ENCODE measurements around the gene RPL26.

RPL26 gene

GRCh38 chr17:8345951-8346665, 36.9 kb downstream of the RPL26 start:
- Histone ChIP-seq H3K9ac (ENCODE audit: low read length) (no peak overlapping the region), H3K9me3 (ENCODE audit: insufficient read depth, low read length) (no peaks in the 10 kb centered on the region), H3K36me3 (replicated peaks; ENCODE audit: low read depth, low read length) (no peaks in the 10 kb centered on the region), H3K79me2 (ENCODE audit: low read length) (no peaks in the 10 kb centered on the region), H3K4me2 (ENCODE audit: low read length) (no peak overlapping the region), H4K20me1 (ENCODE audit: insufficient read depth, low read length) (no peaks in the 10 kb centered on the region), H2AFZ (ENCODE audit: low read depth, low read length) (no peak overlapping the region), H3K27me3 (ENCODE audit: low read depth, low read length) (peaks cover 7% of the 10 kb centered on the region; the same call in 1 of the 2 replicates), H3K4me3 (ENCODE audit: low read length) (no peak overlapping the region), H3K4me1 (ENCODE audit: low read length) (no peaks in the 10 kb centered on the region), H3K27ac (ENCODE audit: low read length) (no peak overlapping the region)
- TF ChIP-seq CTCF (IDR thresholded peaks at IDR 0.05; ENCODE audit: low read depth, low read length), result no peak
- no peak for TF ChIP-seq EZH2phosphoT487 (IDR thresholded peaks at IDR 0.05; ENCODE audit: low read depth)

GRCh38 chr17:8345052-8345690, 37.8 kb downstream of the RPL26 start:
- Histone ChIP-seq H3K27me3 (ENCODE audit: low read depth, low read length) (peaks cover 7% of the 10 kb centered on the region; the same call in 1 of the 2 replicates), H3K4me3 (ENCODE audit: low read length) (no peak overlapping the region)
- TF ChIP-seq CTCF (IDR thresholded peaks at IDR 0.05; ENCODE audit: low read depth, low read length), result no peak
- no peak for TF ChIP-seq EZH2phosphoT487 (IDR thresholded peaks at IDR 0.05; ENCODE audit: low read depth)

GRCh38 chr17:8341456-8341855, 41.5 kb downstream of the RPL26 start:
- no peak overlapping the region for H3K4me3 ChIP-seq (ENCODE audit: low read length)
- H2AFZ ChIP-seq (ENCODE audit: low read depth, low read length), result no peak overlapping the region
- no peaks in the 10 kb centered on the region for H3K36me3 ChIP-seq (replicated peaks; ENCODE audit: low read depth, low read length)
- no peaks in the 10 kb centered on the region for H4K20me1 ChIP-seq (ENCODE audit: insufficient read depth, low read length)
- H3K27ac ChIP-seq (ENCODE audit: low read length), result no peak overlapping the region
- H3K79me2 ChIP-seq (ENCODE audit: low read length), result no peaks in the 10 kb centered on the region
- peaks cover 9% of the 10 kb centered on the region; the same call in 1 of the 2 replicates for H3K4me1 ChIP-seq (ENCODE audit: low read length)
- no peak for TF ChIP-seq CTCF (IDR thresholded peaks at IDR 0.05; ENCODE audit: low read depth, low read length)
- no peak for TF ChIP-seq EZH2phosphoT487 (IDR thresholded peaks at IDR 0.05; ENCODE audit: low read depth)
- no peak overlapping the region for H3K4me2 ChIP-seq (ENCODE audit: low read length)
- no peak overlapping the region for H3K9ac ChIP-seq (ENCODE audit: low read length)
- H3K9me3 ChIP-seq (ENCODE audit: insufficient read depth, low read length), result no peaks in the 10 kb centered on the region
- peaks cover 7% of the 10 kb centered on the region; the same call in 1 of the 2 replicates for H3K27me3 ChIP-seq (ENCODE audit: low read depth, low read length)

More at GRCh38 chr17:8345052-8345690, 37.8 kb downstream of the RPL26 start:
- Histone ChIP-seq H3K4me1 (ENCODE audit: low read length) (no peaks in the 10 kb centered on the region), H4K20me1 (ENCODE audit: insufficient read depth, low read length) (no peaks in the 10 kb centered on the region), H3K36me3 (replicated peaks; ENCODE audit: low read depth, low read length) (no peaks in the 10 kb centered on the region), H3K9ac (ENCODE audit: low read length) (no peak overlapping the region), H3K79me2 (ENCODE audit: low read length) (no peaks in the 10 kb centered on the region), H3K27ac (ENCODE audit: low read length) (no peak overlapping the region), H2AFZ (ENCODE audit: low read depth, low read length) (no peak overlapping the region), H3K4me2 (ENCODE audit: low read length) (no peak overlapping the region), H3K9me3 (ENCODE audit: insufficient read depth, low read length) (no peaks in the 10 kb centered on the region)

GRCh38 chr17:8339540-8339939, 43.5 kb downstream of the RPL26 start, which contains the start of gene ODF4:
Gene ODF4, plus strand, starts transcription at chr17:8339840. Its CDS starts 212 bp downstream, at chr17:8340052.
- no peak within 1 kb of the TSS for H3K9ac ChIP-seq (ENCODE audit: low read length)
- no peaks in the 10 kb centered on the region for H3K9me3 ChIP-seq (ENCODE audit: insufficient read depth, low read length)
- no peak within 1 kb of the TSS for H3K4me2 ChIP-seq (ENCODE audit: low read length)
- H2AFZ ChIP-seq (ENCODE audit: low read depth, low read length), result no peak within 1 kb of the TSS
- peaks cover 9% of the 10 kb centered on the region; the same call in 1 of the 2 replicates for H3K4me1 ChIP-seq (ENCODE audit: low read length)
- TF ChIP-seq CTCF (IDR thresholded peaks at IDR 0.05; ENCODE audit: low read depth, low read length) (no peak), EZH2phosphoT487 (IDR thresholded peaks at IDR 0.05; ENCODE audit: low read depth) (no peak)
- no peaks in the 10 kb centered on the region for H3K79me2 ChIP-seq (ENCODE audit: low read length)
- no peak within 1 kb of the TSS for H3K27ac ChIP-seq (ENCODE audit: low read length)
- no peaks in the 10 kb centered on the region for H3K36me3 ChIP-seq (replicated peaks; ENCODE audit: low read depth, low read length)
- H3K27me3 ChIP-seq (ENCODE audit: low read depth, low read length), result no peaks in the 10 kb centered on the region
- no peak within 1 kb of the TSS for H3K4me3 ChIP-seq (ENCODE audit: low read length)
- no peaks in the 10 kb centered on the region for H4K20me1 ChIP-seq (ENCODE audit: insufficient read depth, low read length)

Measured in OCI-LY3 (cell line).